Activated CD4-positive, alpha-beta T cell treated with anti-CD3 and anti-CD28 coated beads, Interleukin-2, amount 50 U/mL, for 16 hours (primary cell): ENCODE data around the gene CDADC1.

ENCODE experiments used
- DNase-seq: peaks from one replicate; pipeline ENCODE4 v3.0.0-alpha.2; 2020

CDADC1 gene

DNA sequence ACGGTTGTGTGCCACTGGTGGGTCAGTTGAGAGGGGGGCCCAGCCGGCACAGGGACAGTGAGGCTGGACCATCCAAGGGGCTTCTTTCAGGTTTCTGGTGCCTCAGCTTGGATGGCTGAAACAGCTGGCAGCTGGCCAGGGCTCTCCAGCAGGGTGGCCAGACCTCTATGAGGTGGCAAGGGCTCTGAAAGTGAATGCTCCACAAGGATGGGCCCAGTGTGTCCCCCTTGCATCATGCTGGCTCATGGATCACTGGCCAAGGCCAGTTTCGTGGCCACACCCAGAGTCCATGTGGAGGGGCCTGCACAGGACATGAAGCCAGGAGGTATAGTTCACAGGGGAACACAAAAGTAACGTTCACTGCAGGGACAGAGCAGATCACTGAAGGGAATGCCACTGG, 49.6 kb downstream of the CDADC1 start:
- no peak for DNase-seq

DNA sequence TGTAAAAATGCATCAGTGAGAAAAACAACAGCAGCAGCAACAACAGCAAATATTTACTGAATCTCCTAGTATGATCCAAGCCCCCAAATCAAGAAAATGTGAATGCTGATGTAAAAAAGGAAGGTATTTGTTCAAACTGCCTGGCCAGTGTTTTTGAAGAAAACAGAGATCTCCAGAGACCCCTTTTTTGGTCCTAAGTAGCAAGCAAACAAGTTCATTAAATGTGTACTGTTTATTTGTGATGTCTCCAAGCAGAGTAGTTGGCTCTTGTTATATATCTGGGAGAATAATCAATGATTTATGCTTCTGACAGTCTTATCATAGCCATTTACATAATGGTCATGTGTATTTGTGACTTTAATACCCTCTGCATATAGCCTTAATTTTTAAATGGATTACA, 50.7 kb downstream of the CDADC1 start:
- DNase-seq: no peak

DNA sequence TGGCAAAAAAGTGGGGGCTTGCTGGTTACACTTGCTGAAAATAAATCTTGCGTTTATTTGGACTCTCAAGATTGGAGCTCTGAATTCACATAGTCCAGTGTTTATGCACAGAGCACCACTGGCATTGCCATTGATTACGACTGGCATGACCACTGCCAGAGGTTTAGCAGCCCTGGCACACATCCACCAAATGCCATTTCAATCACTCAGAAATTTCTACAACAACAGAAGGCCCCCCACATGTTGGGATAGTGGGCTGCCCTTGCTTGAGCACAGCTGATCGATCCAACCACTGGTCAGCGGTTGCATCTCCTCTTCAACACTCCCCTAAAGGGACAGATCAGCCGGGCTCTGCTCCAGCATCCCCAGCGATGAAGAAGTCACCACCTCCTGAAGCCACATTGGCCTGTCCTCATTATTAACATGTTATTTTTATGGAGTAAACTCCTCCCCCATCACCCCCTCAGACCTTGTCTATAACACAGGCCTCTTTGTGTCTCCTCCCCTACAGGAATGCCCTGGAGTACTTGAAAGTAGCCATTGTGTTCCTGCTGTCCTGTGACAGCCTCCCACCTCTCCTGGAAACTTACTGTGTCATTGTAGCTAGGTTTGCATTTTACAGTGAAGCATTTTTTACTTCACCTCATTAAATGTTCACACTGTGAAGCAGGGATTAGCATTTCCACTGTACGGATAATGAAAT, 51.3 kb downstream of the CDADC1 start:
- DNase-seq: no peak

DNA sequence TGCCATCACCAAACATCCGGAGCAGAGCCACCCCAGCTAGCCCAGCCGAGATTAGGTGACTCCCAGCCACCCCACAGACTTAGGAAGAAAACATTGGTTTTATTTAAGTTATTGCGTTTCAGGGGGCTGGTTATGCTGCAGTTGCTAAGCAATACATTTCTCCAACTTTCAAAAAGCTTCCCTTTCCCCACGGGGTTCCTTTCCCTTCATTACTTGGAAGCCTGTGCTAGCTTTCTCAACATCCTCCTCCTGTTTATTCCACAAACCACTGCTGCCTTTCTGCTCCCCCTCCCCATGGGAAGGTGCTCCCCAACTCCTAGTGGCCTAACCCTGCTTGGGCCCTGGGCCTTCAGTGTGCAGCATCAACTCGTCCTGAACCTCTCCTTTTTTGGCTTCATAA, 52.6 kb downstream of the CDADC1 start:
- DNase-seq: no peak

DNA sequence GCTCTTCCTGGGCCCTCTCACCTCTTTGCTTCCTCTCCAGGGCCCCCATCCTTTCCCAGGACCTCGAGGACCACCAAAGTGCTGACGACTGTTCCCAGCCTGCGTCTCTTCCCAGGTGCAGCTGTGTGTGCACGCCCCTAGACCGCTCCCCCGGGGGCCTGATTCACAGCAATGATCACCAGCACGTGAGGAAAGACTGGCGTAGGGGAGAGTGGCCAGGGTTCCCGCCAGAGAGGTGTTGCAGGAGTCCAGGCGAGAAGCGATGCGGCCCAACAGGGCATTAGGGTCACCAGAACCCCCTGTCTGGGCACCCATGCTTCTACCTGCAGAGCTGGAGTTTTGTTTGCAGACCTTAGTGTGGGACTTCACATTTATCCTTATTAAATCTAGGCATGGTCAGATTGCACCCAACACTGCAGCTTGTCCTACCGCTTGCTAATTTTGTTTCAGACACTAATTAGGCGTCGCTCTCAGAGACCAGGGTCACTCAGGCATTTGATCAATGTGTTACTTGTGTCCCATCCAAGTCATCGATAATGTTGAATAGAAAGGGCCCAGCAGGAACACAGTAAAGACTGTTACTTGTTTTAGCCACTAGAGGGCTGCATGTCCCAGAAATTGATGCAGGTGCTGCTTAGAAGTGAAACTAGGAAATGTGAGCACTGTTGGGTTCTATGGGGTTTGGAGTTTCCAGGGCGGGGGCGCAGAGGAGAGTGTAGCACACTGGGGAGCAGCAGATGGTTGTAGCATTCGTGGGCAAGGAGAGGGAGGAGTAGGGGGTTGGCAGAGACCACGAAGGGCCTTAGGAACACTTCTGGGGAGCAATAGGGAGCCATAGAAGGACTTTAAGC, 53.2 kb downstream of the CDADC1 start:
- peak; percentile 82 for DNase-seq

DNA sequence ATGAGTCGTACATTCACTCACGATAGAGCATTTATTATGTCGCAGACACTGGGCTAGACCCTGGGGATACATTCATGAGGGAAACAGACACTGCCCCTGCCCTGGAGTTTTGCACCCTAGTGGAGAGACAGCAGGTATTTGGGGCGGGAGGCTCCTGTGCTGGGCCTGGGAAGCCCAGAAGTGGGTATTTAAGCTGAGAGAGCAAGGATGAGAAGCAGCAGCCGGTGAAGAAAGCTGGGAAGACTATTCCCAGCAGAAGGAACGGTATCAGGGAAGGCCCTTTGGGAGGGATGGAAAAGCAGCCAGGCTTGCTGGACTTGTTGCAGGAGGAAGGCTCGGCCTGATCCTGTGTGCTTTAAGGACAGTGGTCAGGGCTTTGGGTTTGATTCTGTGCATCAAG, 54.5 kb downstream of the CDADC1 start:
- DNase-seq: no peak

DNA sequence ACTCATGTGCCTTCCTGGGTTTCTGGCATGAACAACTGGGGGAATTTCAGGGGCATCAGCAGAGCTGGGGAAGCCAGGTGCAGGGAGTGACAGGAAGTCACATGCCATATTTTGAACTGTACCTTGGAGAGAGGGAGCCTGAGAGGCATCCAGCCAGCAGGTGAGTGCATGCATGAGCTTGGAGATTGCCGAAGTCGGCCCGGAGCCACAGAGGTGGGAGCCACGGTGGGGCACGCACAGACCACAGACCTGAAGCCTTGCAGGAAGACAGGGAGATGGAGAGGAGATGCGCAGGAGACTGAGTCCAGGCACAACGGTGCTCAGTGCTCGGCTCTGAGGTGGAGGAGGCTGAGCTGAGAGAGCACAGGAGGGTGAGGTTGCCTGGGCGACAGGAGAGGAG, 55.1 kb downstream of the CDADC1 start:
- no peak for DNase-seq

DNA sequence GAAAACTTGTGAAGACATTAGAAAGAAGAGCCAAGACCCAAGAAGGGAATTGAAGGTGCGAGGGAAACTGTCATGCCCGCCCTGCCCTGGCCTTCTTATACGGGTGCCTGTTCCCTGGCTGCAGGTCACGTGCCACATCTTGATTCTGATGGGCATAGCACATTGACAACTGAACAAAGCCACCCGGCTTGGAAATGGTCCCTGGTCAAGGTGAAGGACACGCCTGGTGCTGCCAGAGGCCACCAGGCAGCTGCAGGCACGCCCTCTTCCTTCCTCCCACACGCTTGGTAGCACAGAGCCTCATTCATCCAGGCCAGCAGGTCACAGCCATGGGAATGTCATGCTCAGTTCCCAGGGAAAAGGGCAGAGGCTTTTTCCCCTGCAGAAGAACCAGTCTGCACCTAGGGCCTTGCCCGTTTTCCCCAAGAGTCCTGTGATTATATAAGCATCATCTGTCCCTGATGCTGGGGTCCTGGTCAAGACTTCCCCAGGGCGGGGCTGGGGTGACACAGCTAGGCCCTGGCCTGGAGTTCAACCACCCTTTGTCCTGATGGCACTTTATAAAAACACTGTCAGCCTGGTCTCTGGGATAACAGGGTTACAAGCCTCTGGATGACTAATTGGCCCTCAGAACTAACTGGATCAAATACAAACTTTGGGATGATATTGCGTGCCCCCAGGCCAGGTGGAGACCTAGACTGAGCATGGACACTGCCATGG, 56.0 kb downstream of the CDADC1 start:
- no peak for DNase-seq

DNA sequence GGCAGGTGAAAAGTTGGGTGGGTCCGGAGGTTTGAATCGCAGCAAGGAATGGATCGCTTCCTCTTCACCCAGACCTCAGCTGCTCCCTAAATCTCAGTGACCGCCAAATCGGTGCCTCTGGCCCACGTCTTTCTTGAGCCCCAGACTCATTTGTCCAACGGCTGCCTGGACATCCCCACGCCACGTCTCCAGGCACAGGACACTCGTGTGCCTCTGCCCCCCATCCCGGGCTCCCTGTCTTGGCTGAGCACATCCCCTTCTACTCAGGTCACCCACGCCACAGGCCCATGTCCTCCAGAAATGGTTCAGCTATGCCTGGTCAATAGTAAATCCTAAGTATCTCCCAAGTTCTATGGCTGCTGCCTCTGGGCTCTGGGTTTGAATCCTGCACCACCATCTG, 56.6 kb downstream of the CDADC1 start:
- no peak for DNase-seq

DNA sequence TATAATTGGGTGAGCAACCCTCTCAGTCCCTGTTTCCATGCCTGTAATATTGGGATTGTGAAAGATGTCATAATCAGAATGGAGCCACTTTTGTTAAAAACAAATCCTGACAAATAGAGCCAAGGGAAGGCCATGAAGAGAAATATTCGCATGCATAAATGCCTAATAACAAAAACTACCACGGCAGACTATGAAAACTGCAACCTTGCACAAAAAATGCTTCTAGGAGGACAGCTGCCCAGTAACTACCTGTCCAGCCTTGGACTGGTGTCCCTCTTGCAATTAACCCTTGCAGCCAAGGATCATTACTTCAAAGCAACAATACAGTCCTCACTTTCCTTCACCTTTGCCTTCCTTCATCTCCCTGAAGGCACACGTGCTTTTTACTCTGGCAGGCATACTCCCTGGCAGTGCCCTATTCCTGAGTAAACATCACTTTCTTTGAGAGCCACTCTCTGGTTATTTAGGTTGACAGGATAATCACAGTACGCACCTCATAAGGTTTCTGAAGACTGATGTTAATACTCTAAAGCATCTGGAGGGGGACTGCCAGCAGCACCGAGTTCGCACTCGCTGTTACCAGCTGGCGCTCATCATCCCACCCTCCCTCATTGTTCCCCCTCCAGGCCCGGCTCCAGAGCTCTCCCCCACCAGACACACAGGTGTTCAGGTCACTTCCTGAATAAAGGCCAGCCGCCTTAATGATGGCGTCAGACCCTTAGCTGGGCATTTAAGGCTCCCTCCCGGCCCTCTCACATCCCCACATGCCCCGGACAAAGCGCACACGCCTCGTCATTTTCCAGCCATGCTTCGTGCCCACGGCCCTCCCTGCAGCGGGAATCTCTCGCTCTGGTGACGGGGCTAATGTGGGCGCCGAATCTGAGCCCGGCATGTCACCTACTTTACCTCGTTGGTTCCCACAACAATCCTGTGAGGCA, 57.3 kb downstream of the CDADC1 start:
- DNase-seq: no peak

DNA sequence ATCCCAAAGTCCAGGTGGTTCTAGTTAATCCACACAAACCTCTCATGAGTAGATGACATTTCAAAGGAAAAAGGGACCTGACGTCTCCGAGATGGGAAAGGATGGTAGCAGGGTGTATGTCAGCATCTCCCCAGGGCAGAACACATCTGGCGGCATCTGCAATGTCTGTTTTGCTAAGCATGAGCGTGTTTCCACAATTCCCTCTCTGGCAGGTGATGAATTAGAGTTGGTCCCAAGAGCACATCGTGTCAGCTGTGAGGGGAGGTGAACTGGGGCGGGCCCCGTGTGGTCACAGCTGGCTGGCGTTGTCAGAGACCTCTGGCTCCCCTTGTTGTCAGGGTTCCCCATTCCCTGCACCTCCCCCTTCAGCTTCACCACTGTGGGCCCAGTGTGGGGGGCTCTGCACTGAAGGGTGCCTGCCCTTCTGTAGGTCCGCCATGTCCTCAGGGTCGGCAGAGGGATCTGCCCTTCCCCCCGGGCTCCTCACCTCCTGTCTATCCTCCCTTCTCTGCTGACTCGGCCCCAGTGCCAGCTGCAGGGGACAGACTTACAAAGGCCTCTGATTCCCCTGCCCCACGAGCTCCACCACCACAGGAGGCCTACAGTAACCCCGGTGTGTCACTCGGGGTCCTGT, 58.2 kb downstream of the CDADC1 start:
- no peak for DNase-seq

DNA sequence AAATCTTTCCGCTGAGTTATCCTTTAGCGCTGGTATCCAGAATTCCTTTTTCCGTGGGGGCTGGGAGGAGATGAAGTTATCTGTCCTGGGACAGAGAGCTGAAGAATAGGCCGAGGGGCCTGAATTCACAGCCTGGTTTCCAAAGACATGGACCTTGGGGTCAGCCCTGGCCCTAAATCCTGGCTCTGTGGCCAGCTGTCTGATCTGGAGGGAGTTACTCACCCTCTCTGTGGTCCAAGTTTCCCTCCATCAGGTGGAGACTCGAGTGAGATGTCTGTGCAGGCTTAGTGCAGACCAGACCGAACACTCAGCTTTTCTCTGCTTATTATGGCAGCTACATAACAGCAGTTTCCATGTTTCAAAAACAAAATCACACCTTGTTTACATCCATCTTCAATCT, 59.6 kb downstream of the CDADC1 start:
- DNase-seq: no peak

DNA sequence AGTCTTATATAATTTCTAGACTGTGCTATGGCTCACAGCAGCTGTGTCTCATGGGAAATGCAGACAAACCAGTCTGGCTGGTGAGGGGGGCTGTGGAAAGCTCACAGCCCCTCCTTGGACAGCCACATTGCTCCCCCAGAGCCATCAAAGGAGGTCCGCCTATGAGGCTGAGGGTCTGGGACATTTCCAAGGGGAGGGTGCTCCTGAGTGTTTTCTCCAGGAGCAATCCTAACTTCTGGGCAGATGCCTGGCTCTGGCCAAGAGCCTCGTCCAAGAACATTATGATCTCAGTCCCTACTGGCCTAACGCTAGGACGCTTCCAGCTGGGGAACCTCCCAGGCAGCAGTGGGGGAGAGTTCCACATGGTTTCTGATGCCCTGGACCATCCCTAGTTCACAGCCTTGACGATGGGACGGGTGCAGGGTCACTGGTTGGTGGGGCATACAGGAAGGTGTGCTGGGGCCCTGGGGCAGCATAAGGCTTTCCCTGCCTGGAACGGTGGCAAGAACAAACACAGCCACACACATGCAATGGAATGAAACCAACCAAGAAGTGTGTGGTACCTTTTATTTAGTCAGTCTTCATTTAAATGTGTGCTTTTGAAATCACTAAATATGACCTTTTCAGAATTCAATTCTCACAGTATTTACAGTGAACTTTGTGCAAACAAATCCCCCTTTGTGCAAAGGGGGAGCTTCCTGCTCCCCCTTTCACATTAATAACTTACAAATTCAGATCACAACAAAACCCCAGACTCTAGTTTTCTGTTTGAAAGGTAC, 60.6 kb downstream of the CDADC1 start:
- no peak for DNase-seq

DNA sequence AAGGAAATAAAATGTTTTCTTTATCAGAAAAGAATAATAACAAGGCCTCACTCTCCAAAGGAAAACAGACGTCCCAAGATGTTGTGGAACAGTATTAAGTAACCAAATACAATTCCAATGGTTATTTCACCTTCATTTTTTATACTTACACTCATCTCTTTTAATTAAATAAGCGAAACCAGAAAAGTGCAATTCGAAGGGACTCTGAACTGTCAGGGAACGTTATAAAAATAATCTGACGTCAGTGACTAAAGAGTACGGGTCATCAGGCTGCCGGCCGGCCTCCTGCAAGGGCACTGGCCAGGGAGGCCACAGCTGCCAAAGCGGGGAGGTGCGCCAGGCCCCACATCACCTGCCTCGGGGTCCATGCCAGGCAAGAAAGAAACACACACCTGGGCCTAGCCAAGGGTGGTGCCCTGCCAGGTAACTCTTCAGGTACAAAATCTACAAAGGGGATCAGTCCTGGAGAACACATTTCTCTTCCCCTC, 61.2 kb downstream of the CDADC1 start:
- no peak for DNase-seq

DNA sequence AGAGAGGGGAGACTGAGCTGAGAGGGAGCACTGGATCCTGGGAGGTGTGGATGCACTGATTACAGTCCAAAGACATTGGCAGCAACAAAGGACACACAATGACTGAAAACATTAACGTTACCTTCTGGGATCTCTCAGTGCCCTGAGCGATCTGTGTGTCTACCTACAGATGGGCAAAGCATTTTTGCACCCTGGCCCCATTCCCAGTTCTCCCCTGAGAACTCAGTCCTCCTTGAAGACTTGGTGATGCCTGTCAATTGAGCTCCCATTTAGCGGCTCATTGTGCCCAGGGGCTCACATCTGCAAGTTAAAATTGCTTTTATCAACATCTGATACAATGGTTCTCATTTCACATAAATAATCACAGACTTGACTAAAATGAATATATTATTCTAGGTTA, 62.5 kb downstream of the CDADC1 start:
- no peak for DNase-seq

DNA sequence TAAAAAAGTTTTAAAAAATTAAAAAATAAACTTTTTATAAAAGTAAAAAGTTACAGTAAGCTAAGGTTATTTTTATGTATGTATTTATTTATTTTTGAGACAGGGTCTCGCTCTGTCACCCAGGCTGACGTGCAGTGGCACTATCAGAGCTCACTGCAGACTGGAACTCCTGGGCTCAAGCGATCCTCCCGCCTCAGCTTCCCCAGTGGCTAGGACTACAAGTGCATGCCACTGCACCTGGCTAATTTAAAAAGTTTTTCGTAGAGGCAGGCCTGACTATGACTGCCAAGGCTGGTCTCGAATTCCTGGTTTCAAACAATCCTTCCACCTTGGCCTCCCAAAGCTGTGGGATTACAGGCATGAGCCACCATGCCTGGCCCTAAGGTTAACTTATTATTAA, 64.1 kb downstream of the CDADC1 start:
- no peak for DNase-seq

DNA sequence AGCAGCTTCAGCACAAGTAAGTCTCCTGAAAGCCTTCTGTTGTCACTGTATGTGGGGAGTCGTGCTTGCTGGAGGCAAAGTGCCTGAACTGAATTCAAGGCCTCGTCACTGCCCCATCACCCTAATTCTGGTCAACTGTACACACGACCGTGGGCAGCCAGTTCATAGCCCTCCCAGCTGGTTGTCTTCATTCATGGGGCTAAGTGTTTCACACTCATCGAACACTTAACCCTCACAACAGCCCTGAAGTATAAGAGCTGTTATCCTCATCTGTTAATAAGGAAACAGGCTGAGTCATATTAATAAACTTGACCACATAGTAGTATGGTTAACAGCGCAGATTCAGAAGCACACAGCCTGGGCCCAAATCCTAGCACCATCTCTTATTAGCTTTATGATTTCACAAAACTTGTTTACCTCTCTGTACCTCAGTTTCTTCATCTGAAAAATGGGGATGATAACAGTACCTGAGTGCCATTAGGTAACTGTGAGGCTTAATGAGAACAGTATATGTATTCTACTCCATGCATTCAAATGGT, 66.7 kb downstream of the CDADC1 start:
- peak; percentile 12 for DNase-seq

DNA sequence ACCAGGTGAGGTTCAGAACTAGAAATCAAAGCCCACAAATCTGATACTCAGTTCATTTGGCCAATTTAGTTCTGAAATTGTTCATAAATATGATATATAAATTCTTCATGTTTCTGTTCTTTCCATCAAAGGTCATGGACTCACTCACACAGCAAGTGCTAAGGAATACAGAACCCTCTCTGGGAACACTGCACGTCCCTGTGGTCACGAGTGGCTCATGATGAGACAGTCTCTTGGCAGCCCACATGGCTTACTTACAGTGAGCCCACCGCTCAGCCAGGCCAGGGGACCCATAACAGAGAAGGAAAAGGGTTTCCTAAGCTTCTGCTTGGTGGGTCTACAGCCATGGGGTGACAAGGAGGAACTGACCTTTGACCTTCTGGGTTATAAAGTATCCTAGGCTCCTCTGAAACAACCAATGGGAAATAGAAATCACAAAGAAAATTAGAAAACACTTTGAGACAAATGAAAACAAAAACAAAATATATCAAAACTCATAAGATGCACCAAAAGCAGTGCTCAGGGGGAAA, 67.4 kb downstream of the CDADC1 start:
- no peak for DNase-seq

DNA sequence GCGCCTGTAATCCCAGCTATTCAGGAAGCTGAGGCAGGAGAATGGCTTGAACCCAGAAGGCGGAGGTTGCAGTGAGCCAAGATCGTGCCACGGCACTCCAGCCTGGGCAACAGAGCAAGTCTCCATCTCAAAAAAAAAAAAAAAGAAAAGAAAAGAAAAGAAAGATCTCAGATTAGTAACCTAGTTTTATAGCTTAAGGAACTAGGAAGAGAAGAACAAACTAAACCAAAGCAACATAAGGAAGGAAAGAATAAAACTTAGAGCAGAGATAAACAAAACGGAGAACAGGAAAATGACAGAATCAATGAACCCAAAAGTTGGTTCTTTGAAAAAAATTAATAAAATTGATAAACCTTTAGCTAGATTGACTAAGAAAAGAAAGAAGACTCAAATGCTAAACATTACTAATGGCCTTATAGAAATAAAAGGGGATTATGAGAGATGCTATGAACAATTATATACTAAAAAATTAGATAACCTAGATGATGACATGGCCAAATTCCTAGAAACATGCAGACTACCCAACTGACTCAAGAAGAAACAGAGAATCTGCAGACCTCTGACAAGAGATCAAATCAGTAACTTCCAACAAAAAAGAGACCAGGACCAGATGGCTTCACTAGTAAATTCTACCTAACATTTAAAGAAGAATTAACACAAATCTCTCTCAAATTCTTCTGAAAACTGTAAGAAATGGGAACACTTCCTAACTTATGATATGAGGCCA, 68.2 kb downstream of the CDADC1 start:
- DNase-seq: no peak

DNA sequence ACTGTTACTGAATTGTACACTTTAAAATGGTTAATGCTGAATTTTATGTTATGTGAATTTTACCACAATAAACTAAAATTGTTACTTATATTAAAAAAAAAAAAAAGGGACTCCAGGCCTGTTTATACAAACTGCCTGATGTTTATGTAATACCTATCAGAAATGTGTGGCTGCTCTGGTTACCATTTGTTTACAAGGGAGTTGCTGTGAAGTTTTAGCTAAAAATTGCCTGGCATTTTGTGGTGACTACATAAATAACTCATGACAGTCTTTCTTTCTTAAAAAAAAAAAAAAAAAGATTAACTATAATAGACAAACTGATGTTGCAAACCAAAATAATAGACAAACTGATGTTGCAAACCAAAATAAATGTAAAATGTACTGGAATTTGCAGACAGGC, 71.8 kb downstream of the CDADC1 start:
- no peak for DNase-seq
